ENCODE measurements around the gene AP2A1.
A peak's percentile ranks its signal among the peaks of the same experiment; 100 is the strongest.
"Not testable (repeated sequence)": the region's sequence is repeated elsewhere in the genome, so short reads cannot be mapped to it uniquely, and the experiment has no call there.

The AP2A1 gene

GRCh38 chr19:49814010-49814409 lies 47.2 kb downstream of the AP2A1 start:
- no peak for DNase-seq

GRCh38 chr19:49816590-49816989 lies 49.8 kb downstream of the AP2A1 start:
- DNase-seq, result no peak

GRCh38 chr19:49817964-49818648 lies 51.3 kb downstream of the AP2A1 start, which contains the start of gene MED25:
TSS of gene MED25 (plus strand) at chr19:49818289. CDS start at chr19:49818342, 53 bp downstream.
- DNase-seq, result peak; percentile 79

- no peak for DNase-seq
Measured at GRCh38 chr19:49818649-49819370, 52.0 kb downstream of the AP2A1 start.

GRCh38 chr19:49819452-49820115 lies 52.8 kb downstream of the AP2A1 start:
- DNase-seq, result not testable (repeated sequence)

- DNase-seq, result no peak
Measured at GRCh38 chr19:49820125-49820524, 53.3 kb downstream of the AP2A1 start.

- DNase-seq, result no peak
Measured at GRCh38 chr19:49823472-49823871, 56.7 kb downstream of the AP2A1 start.

- no peak for DNase-seq
Measured at GRCh38 chr19:49824662-49825061, 57.9 kb downstream of the AP2A1 start.

- DNase-seq, result no peak
Measured at GRCh38 chr19:49827034-49827433, 60.2 kb downstream of the AP2A1 start.

GRCh38 chr19:49829200-49829599 lies 62.4 kb downstream of the AP2A1 start:
- no peak for DNase-seq

GRCh38 chr19:49829721-49830120 lies 62.9 kb downstream of the AP2A1 start:
- DNase-seq, result no peak

GRCh38 chr19:49830766-49831165 lies 64.0 kb downstream of the AP2A1 start:
- no peak for DNase-seq

- DNase-seq, result no peak
Measured at GRCh38 chr19:49831592-49831991, 64.8 kb downstream of the AP2A1 start.

GRCh38 chr19:49832556-49832955 lies 65.8 kb downstream of the AP2A1 start:
- DNase-seq, result no peak

- DNase-seq, result no peak
Measured at GRCh38 chr19:49833599-49833998, 66.8 kb downstream of the AP2A1 start.

GRCh38 chr19:49835562-49835961 lies 68.8 kb downstream of the AP2A1 start:
- DNase-seq, result no peak

- DNase-seq, result no peak
Measured at GRCh38 chr19:49836176-49837008, 69.6 kb downstream of the AP2A1 start.

- DNase-seq, result no peak
Measured at GRCh38 chr19:49837009-49837310, 70.2 kb downstream of the AP2A1 start.

- no peak for DNase-seq
Measured at GRCh38 chr19:49837425-49837824, 70.6 kb downstream of the AP2A1 start.

GRCh38 chr19:49838885-49839588 lies 72.2 kb downstream of the AP2A1 start:
- no peak for DNase-seq

- DNase-seq, result no peak
Measured at GRCh38 chr19:49839713-49840112, 72.9 kb downstream of the AP2A1 start.

GRCh38 chr19:49840321-49840720 lies 73.5 kb downstream of the AP2A1 start:
- DNase-seq, result no peak

All from fibroblast of upper back skin (primary cell).